Testis (tissue), 2 donors: Measurements from ENCODE around the gene CCL27.

Experiments
- POLR2A ChIP-seq: fragments of 450-650 bp; IDR thresholded peaks from one replicate; pipeline ENCODE4 v1.6.1; 2017; ENCODE audit warnings: antibody characterized with exemption, mild to moderate bottlenecking, moderate library complexity
- TF ChIP-seq, protein P1 (sequence below), 3 experiments: fragments of 450-650 bp in 2 of 3; fragments of 200-600 bp in 1 of 3; sonication (generic) in 1 of 3; IDR thresholded peaks; one replicate each; pipeline ENCODE4 v1.5.1; 2016 to 2019; ENCODE audit warnings: antibody characterized with exemption in 3 of 3, mild to moderate bottlenecking in 2 of 3, moderate library complexity in 1 of 3

GRCh38 chr9:34623374-34624235, 38.9 kb downstream of the CCL27 start:
- no peak for TF ChIP-seq POLR2A
- TF ChIP-seq, protein P1, sequence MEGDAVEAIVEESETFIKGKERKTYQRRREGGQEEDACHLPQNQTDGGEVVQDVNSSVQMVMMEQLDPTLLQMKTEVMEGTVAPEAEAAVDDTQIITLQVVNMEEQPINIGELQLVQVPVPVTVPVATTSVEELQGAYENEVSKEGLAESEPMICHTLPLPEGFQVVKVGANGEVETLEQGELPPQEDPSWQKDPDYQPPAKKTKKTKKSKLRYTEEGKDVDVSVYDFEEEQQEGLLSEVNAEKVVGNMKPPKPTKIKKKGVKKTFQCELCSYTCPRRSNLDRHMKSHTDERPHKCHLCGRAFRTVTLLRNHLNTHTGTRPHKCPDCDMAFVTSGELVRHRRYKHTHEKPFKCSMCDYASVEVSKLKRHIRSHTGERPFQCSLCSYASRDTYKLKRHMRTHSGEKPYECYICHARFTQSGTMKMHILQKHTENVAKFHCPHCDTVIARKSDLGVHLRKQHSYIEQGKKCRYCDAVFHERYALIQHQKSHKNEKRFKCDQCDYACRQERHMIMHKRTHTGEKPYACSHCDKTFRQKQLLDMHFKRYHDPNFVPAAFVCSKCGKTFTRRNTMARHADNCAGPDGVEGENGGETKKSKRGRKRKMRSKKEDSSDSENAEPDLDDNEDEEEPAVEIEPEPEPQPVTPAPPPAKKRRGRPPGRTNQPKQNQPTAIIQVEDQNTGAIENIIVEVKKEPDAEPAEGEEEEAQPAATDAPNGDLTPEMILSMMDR (IDR thresholded peaks at IDR 0.05) = no peak
